Left ventricle myocardium inferior (tissue), 1 donor: Measurements from ENCODE around the gene UBQLNL. TPM values are rescaled to one million over a fixed set of nuclear protein-coding genes. Genes with fewer than 3 reads are reported as not detected.
A peak's percentile ranks its signal among the peaks of the same experiment; 100 is the strongest.

Experiments used
- DNase-seq: peaks from one replicate; pipeline ENCODE4 v3.0.0-alpha.2; 2020
- H3K27ac ChIP-seq: fragments of 200-600 bp; replicated peaks from 2 replicates; pipeline ENCODE4 v1.8.0; 2021
- H3K27me3 ChIP-seq: fragments of 200-600 bp; 2 replicates; pipeline ENCODE4 v1.8.0; 2021; ENCODE audit warnings: low read depth
- H3K36me3 ChIP-seq: fragments of 200-600 bp; 2 replicates; pipeline ENCODE4 v1.8.0; 2021
- H3K4me1 ChIP-seq: fragments of 200-600 bp; 2 replicates; pipeline ENCODE4 v1.8.0; 2021
- H3K4me3 ChIP-seq: fragments of 200-600 bp; 2 replicates; pipeline ENCODE4 v1.8.0; 2021; ENCODE audit warnings: mild to moderate bottlenecking, moderate library complexity
- H3K9me3 ChIP-seq: fragments of 200-600 bp; replicated peaks from 2 replicates; pipeline ENCODE4 v1.8.0; 2021
- intact Hi-C: fragments of 100-400 bp; cut with micrococcal nuclease; formaldehyde crosslinking; loops from one replicate; pipeline ENCODE4 v1.11.0; 2022
- long read RNA-seq: library from polyadenylated mRNA; unstranded; transcript quantifications from one replicate; pipeline ENCODE4 v2.0.0, GENCODE V29; 2021
- total RNA-seq: library from RNA; stranded (reverse); fragmentation: NEBNext Ultra II Directional; extraction: Animal tissue kit (Norgen Biotek cat#: 25700); gene quantifications from one replicate; pipeline ENCODE4 v1.2.1, GENCODE V29; 2021
- TF ChIP-seq, protein P1 (sequence below): fragments of 200-600 bp; IDR thresholded peaks from 2 replicates; pipeline ENCODE4 v1.8.0; 2021; ENCODE audit warnings: antibody characterized with exemption, mild to moderate bottlenecking, borderline replicate concordance
- donor health status: DM: no; HTN: yes; CAD: no; lungs with severe emphysema.

UBQLNL gene, protein sequence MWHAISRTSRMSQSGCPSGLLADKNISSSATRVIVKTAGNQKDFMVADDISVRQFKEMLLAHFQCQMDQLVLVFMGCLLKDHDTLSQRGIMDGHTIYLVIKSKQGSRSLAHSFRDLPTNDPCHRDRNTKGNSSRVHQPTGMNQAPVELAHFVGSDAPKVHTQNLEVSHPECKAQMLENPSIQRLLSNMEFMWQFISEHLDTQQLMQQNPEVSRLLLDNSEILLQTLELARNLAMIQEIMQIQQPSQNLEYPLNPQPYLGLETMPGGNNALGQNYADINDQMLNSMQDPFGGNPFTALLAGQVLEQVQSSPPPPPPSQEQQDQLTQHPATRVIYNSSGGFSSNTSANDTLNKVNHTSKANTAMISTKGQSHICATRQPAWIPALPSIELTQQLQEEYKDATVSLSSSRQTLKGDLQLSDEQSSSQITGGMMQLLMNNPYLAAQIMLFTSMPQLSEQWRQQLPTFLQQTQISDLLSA
- total RNA-seq: not detected
- long read RNA-seq: 0 reads

DNA sequence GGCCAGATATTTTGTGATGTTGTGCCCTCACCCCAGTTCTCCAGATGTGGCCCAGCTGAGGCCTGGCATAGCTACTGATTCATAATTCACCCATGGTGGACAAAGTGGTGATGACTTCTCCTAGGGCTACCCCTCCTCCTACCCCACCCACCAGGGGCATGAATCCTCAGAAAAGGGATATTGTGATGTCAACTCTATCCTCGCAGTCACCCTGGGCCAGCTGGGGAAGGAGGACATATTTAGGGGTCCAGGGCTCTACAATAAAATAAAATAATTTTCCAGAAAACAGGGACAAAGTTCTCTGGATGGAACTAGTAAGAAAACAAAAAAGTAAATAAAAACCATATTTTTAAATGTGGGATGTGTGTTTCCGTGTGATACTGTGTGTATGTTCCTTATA is at the start of gene UBQLNL:
Gene UBQLNL, minus strand, starts transcription at position 101 of the 400 bp plus-strand sequence. CDS start 258 bp downstream, outside the sequence.
- TF ChIP-seq, protein P1, sequence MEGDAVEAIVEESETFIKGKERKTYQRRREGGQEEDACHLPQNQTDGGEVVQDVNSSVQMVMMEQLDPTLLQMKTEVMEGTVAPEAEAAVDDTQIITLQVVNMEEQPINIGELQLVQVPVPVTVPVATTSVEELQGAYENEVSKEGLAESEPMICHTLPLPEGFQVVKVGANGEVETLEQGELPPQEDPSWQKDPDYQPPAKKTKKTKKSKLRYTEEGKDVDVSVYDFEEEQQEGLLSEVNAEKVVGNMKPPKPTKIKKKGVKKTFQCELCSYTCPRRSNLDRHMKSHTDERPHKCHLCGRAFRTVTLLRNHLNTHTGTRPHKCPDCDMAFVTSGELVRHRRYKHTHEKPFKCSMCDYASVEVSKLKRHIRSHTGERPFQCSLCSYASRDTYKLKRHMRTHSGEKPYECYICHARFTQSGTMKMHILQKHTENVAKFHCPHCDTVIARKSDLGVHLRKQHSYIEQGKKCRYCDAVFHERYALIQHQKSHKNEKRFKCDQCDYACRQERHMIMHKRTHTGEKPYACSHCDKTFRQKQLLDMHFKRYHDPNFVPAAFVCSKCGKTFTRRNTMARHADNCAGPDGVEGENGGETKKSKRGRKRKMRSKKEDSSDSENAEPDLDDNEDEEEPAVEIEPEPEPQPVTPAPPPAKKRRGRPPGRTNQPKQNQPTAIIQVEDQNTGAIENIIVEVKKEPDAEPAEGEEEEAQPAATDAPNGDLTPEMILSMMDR: no peak
- DNase-seq: no peak
- Histone ChIP-seq H3K36me3 (no peaks in the 10 kb centered on the region), H3K27me3 (no peaks in the 10 kb centered on the region), H3K4me3 (no peak within 1 kb of the TSS), H3K27ac (no peak within 1 kb of the TSS), H3K4me1 (no peaks in the 10 kb centered on the region), H3K9me3 (no peaks in the 10 kb centered on the region)
- intact Hi-C loops: no loop called here

DNA sequence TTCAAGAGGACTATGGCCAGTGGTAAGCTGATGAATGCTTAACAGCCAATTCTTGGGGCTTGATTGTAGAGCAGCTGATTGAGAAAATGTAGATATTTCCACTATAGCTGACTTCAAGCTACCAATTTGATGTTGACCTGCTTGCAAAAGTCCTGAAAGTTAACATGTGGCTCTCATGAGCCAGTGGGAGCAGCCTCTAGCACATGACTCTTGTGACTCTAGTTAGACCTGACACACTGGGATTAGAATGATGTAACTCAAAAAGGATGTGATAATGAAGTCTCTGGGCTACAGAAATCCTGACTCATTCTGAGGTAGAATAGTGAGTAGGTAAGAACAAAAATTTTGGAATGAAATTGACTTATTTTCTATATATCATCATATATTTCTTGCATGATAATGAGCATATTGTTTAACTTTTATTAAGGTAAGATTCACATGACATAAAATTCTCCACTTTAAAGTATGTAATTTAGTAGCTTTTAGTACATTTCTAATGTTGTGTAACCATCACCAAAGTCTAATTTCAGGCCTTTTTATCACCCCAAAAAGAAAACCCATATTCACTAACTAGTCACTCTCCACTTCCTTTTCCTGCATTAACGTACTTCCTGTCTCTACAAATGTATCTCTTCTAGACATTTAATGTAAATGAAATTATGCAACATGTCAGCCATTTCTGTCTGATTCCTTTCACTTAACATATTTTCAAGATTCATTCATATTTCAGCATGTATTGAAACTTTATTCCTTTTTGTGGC is 47.9 kb upstream of the UBQLNL start:
- H3K9me3 ChIP-seq: no peaks in the 10 kb centered on the region
- TF ChIP-seq, protein P1: no peak
- no peaks in the 10 kb centered on the region for H3K27me3 ChIP-seq
- H3K36me3 ChIP-seq: no peaks in the 10 kb centered on the region
- no peak overlapping the region for H3K27ac ChIP-seq
- no peaks in the 10 kb centered on the region for H3K4me1 ChIP-seq
- intact Hi-C loops: no loop called here
- DNase-seq: no peak
- H3K4me3 ChIP-seq: no peak overlapping the region

DNA sequence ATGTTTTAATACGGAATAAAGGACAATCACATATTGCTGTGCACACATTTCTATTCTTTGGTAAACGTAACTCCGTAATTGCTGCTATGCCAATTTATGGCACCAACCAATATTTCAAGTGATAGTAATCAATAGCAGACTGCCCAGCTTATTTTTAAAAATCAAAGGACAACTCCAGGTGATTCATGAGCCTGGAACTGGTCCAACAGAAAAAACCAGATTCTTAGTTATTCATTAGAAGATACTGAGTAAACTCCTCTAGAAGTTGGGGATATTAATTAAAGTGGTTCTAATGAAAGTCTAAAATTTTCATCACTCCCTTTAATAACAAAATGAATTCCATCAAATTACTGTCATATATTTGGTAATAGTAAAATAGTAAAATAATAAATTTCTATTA is 41.3 kb upstream of the UBQLNL start:
- intact Hi-C loops: loop anchor here (10.0 kb wide), 1 partner anchor 93 kb away; no protein-coding TSS in a partner anchor
- H3K4me3 ChIP-seq: no peak overlapping the region
- TF ChIP-seq, protein P1: no peak

GRCh38 chr11:5556596-5557188 is 40.2 kb upstream of the UBQLNL start:
- intact Hi-C loops: loop anchor here (10.0 kb wide), 1 partner anchor 92 kb away; no protein-coding TSS in a partner anchor
- Histone ChIP-seq H3K9me3 (no peaks in the 10 kb centered on the region), H3K36me3 (no peaks in the 10 kb centered on the region), H3K4me3 (no peak overlapping the region), H3K27ac (no peak overlapping the region), H3K4me1 (no peaks in the 10 kb centered on the region), H3K27me3 (no peaks in the 10 kb centered on the region)
- no peak for DNase-seq
- TF ChIP-seq, protein P1: no peak

More for the DNA sequence above, 41.3 kb upstream of the UBQLNL start:
- DNase-seq: no peak
- Histone ChIP-seq H3K4me1 (no peaks in the 10 kb centered on the region), H3K9me3 (no peaks in the 10 kb centered on the region), H3K27me3 (no peaks in the 10 kb centered on the region), H3K27ac (no peak overlapping the region), H3K36me3 (no peaks in the 10 kb centered on the region)

- intact Hi-C loops: loop anchor here (10.0 kb wide), 1 partner anchor 89 kb away; no protein-coding TSS in a partner anchor
- Histone ChIP-seq H3K4me3 (no peak overlapping the region), H3K27ac (no peak overlapping the region), H3K9me3 (no peaks in the 10 kb centered on the region), H3K4me1 (no peaks in the 10 kb centered on the region), H3K27me3 (no peaks in the 10 kb centered on the region), H3K36me3 (no peaks in the 10 kb centered on the region)
- TF ChIP-seq, protein P1: peak; percentile 29
- DNase-seq: no peak
Observed at GRCh38 chr11:5553343-5553742, 36.8 kb upstream of the UBQLNL start.
